Mucosa of gallbladder (tissue), 1 donor: Measurements from ENCODE around the gene HLX. TPM values are rescaled to one million over a fixed set of nuclear protein-coding genes. Genes with fewer than 3 reads are reported as not detected.

Experiments
- DNase-seq: peaks from one replicate; pipeline ENCODE4 v3.0.0-alpha.2; 2020; ENCODE audit warnings: low spot score
- total RNA-seq: library from RNA; stranded (reverse); gene quantifications from one replicate; pipeline ENCODE4 v1.2.1, GENCODE V29; 2021
- donor health status: DM: no; HTN: no; CAD: no.

HLX gene
- total RNA-seq, 1 donor from 2014 or later = 9.8 TPM

DNA sequence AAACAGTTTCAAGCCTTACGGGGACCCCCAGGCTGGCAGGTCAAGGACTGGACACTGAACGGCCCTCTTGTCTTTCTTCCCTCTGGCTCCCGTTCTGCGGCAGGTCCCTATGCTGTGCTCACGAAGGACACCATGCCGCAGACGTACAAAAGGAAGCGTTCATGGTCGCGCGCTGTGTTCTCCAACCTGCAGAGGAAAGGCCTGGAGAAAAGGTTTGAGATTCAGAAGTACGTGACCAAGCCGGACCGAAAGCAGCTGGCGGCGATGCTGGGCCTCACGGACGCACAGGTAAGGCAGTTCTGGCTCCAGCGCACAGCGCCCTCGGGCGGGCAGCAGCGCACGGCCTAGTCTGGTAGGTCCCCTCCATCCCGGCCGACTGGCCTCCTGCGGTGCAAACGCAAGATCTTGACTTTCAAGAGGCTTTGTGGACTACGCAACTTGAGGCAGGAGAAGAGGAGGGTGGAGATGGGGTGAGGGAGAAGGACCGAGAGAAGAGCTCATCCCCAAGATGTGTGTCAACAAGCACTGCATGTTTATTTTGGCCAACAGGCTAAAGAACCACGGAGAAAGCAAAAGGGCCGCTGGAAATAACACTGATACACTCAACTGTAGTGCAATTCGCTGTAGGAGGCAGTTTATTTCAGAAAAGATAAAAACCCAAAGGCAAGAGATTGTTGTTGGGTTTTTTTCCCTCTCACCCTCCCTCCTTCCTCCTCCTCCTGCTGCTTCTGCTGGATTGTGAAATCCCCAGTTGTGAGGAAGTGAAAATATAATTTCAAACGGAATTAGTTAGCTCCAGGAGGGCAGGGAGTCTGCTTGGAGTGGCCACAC lies 3.0 kb downstream of the HLX start:
- DNase-seq = no peak

- DNase-seq = no peak
Measured at GRCh38 chr1:220884109-220884980, 5.1 kb downstream of the HLX start.

DNA sequence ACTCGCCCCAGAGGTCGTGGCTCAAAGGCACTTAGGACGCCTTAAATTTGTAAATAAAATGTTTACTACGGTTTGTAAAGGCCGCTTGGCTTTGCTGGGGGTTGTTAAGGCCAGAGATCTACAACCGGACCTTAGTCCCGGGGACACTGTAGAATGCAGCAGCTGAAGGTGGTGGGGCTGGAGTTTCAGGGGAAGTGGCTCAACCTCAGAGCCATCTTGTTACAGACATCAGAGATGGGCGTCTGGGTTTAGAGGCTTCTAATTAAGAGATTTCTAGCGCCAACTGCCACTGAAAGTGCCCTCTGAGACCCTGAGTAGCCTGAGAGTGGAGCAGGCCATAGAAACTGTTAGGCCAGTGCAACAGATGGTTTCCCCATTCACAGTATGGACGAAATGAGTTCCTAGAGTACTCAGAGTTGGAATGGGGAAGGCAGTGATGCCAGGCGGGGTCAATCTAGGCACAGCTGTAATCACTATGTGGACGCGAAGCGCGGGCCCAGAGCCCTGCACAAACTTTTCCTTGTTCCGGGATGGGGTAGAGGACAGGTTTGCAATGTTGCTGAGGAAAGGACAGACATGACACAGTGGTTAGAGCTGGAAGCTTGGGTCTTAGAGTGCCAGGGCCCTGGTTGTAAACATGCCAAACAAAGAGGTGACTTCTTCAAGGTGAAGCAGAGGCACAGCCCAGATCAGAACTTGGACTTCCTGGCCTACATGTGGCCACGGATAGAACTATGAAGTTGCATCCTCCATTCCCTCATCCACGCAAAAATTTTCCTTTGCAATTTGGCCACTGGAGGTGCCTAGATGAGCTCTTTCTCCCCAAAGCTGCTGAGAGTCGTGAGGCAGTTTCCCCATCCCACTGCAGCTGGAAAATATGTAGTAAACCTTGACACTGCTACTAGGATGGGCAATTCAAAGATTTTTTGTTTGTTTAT lies 6.0 kb downstream of the HLX start:
- no peak for DNase-seq

- DNase-seq = no peak
Measured at GRCh38 chr1:220885971-220886370, 6.7 kb downstream of the HLX start.

DNA sequence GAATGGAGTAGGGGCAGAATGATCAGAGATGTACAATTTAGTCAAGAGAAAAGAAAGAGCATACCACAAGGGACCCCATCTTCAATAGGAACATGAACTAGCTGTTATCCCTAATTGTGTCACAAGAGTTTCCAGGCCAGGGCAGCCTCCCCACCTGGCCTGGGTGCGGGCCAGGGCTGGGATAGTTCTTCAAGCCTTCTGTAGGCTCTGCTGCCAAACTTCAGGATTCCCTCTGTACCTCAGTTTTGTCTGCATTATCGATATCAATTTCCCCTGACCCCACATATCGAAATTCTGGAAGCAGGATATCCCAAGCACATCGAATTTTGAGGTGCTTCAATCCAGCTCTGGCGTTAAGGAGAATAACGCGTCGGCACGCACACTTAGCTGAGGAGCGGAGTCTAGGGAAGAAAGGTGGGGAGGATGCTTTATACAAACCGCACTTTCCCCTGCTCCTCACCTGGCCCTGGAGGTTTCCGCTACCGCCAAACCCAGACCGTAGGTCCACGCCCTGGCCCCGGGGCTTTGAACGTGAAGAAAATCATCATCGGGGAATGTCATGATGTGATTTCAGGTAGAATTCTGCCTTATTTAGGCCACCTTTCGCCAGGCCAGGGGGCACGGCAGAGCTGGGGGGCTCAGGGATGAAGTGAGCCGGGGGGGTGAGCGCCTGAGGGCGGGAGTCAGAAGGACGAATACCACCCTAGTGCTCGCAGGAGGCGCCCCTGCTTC lies 7.4 kb downstream of the HLX start:
- DNase-seq = no peak

DNA sequence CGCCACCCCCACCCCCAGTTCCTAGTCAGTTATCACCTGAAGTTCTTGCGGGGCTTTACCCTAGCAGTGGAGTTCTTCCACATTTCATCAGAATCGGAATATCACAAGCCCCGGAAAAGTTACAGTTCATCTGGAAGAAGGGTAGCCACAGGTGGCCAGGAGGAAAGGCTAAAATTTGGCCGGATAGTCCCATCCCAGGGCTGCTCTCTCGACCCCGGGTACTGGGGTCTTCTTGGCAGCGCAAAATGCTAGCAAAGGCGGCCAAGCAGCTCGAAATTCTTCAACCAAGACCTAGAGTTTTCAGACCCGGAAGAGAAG lies 7.9 kb downstream of the HLX start:
- DNase-seq = no peak

- DNase-seq = no peak
Measured at GRCh38 chr1:220887520-220888416, 8.5 kb downstream of the HLX start.

DNA sequence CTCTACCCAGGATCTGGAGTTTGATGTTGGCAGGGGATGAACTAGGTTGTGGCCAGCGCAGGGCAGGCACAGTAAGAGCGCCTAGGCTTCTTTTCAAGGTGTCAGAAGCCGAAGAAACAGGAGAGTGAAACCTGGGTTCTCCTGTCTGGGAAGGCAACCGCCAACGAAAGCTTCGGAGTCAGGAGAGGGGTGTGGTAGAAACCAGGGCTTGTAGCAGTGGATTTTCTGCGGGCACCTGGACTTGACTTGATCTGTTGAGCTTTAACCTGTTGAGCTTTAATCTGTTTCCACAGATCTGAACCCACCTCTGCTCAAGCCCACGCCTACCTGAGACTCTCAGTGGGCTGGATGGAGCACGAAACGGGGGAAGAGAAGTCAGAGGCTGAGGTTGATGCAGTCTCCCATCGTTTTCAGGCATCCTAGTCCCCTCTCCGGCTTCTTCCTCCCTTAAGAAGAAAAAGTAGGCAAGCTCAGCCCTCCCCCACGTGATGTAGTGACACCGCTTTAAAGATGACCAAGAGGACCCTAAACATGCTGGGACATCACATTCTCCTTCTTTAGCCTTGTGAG lies 9.3 kb downstream of the HLX start:
- DNase-seq = no peak

DNA sequence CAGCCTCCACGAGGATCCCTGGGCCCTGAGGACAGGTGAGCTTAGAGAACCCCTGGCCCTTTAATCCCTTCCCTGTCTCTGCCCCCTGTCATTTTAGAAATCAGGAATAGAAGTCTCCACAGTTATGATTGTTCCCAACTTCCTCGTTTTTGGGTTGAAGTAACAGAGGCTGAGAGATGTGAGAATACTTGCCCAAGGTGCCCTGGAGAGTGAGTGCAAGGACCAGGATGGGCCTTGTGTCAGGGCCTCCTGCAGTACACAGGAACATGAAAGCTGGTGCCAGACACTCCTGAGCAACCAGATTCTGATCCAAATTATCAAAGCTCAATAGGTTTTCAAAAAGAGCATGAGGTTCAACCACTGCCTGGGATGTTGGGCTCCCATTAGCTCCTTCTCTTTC lies 10.1 kb downstream of the HLX start:
- DNase-seq = no peak

DNA sequence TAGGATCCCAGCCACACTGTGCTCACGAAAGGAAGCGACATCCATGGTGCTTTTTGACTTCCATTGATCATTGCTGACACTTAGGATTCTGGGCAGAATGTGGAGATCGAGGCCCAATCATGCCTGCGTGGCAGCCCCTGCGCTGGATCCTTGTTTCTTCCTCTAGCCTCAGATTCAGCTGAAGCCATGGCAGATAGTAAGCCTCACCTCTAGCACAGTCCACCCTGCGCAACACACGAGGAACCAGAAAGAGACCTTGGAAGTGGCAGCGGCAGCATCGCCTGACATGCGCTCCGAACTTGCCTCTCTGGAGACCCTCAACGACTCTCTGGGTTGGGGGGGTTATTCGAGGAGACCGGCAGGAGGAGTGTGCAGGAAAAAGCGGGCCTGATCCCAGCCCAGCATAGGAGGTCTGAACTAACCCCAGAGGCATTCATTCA lies 10.6 kb downstream of the HLX start:
- DNase-seq = no peak

- no peak for DNase-seq
Measured at GRCh38 chr1:220890602-220891001, 11.4 kb downstream of the HLX start.

DNA sequence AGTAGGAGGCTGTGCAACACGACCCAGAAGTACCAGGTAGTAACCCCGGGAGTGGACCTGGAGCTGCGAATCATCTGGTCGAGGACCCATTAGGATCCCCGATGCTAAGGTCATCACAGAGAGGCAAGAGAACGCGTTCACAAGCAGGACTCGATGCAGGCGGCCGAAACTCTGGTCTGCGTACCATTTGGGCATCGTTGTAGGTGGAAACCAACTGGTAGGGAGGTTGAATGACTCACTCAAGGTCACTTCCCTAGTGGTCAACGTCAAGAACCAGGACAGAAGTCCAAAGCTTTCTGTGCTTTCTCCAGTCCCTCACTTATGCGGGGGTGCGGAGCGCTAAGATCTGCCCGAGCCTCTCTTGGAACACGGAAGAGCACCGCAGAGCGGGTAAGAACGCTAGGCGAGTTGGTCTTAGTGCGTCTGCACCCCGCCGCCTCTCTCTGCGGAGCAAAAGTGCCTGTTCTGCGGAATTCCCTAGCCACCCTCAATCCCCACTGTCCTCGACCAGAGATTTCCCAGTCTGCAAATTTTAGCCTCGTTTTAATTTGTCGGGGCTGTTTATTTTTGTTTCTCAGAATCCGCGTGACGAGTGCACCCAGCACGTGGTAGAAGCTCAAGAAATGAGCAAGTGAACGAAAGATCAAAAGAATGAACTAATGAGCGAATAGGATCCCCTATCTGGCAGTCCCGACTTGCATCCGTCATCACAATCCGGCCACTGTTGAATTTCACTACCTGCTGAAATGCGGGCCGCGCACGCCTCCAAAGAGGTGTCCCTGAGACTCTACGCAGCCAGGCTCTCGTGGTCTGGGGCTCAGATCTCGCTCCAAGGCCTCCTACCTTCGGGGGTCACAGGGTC lies 12.2 kb downstream of the HLX start:
- no peak for DNase-seq

- DNase-seq = no peak
Measured at GRCh38 chr1:220892086-220892376, 12.8 kb downstream of the HLX start.

DNA sequence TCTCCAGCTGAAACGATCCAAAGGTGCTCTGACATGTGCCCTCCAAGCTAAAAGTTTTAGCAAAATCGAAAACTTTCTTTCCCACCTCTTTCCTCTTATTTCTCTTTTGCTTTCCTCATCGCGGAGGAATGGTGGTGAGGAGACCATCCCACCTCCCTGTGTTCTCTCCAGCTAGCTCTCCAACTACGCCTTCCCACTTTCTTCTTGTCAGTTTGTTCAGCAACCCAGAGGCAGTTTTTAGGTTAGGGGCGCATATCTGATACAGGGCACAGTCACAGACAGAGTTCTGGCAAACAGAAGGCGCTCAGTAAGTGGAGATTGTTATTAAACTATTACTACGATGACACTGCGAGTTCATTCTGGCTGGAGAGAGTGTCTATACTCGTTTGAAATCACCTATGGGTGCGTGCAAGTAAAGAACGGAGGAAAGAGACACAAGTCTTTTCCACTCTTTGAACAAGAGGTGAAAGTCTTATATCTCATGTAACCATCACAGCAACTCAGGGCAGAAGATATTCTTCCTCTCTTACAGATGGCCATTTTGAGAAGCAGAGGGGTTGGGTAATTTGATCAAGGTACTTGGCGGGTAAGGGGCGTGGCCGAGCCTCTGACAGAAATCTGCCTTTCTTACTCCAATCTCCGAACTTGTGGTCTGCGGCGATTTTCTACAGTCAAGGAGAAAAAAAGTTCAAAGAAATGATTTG lies 13.9 kb downstream of the HLX start:
- no peak for DNase-seq

DNA sequence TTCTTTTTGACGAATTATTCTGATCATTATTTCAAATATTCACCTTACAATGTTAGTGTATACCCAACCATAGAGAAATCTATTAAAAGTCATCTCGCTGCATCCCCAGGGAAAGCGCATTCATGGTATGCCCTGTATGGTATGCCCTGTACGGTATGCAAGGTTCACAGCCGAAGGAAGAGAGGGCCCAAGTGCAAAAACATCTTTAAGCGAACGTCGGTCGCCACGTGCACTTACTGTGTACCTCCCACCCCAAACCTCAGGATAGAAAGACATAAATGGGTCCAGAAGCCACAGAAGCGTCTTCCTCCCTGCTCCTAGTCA lies 14.4 kb downstream of the HLX start:
- DNase-seq = no peak

GRCh38 chr1:220894025-220894923 lies 15.0 kb downstream of the HLX start:
- DNase-seq = no peak

DNA sequence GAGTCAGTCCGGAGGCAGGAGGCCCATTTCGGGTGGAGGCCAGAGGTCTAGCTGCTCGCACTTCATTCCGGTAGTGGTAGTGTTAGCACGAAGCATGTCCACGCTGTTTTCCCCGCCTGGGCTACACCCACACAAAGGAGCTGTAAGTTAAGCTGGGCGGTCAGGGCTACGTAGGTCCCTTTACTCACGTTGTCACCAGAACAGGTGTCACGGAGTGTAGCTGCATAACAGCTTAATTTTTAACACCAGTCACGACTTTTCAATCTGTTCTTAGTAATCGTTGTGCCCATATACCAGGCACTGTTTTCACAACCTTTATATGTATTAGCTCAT lies 15.6 kb downstream of the HLX start:
- no peak for DNase-seq
